Measurements from ENCODE around the gene PSD4.

DNA sequence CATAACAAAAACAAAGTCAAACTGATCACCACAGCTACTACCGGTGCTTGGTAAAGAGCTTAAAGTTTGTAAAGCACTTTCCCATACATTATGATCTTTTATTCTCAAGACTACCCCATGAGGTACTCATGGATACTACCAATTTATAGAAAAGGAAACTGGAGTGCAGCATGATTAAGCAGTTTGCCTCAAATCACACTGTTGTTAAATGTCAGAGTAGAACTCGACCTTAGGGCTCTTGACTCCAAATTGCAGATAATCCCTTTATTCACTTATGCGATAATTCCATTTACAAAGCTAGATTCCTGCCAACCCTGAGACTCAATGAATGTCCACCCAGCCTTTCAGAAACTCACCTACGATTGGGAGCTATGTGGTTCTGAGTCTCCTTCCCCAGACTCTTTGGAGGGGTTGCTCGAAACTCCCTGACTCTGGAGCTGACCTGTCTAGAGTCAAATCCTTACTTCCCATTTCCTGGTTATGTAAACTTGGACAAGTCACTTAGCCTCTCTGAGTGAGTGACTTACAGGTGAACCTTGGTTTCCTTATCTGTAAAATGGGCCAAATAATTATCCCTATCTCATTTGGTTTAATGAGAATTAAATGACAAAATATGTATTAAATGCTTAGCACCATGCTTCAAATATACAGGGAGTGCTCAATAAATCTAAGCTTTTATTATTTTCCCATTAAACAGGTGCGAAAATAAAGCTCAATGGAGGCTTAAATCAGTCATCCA lies 47.4 kb downstream of the PSD4 start:
- TF ChIP-seq, protein P1, sequence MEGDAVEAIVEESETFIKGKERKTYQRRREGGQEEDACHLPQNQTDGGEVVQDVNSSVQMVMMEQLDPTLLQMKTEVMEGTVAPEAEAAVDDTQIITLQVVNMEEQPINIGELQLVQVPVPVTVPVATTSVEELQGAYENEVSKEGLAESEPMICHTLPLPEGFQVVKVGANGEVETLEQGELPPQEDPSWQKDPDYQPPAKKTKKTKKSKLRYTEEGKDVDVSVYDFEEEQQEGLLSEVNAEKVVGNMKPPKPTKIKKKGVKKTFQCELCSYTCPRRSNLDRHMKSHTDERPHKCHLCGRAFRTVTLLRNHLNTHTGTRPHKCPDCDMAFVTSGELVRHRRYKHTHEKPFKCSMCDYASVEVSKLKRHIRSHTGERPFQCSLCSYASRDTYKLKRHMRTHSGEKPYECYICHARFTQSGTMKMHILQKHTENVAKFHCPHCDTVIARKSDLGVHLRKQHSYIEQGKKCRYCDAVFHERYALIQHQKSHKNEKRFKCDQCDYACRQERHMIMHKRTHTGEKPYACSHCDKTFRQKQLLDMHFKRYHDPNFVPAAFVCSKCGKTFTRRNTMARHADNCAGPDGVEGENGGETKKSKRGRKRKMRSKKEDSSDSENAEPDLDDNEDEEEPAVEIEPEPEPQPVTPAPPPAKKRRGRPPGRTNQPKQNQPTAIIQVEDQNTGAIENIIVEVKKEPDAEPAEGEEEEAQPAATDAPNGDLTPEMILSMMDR (IDR thresholded peaks at IDR 0.05), result no peak
- TF ChIP-seq POLR2A (IDR thresholded peaks at IDR 0.05), result no peak

Data from esophagus squamous epithelium (tissue), 4 donors.